ENCODE data around the gene PGF.

The PGF gene

DNA sequence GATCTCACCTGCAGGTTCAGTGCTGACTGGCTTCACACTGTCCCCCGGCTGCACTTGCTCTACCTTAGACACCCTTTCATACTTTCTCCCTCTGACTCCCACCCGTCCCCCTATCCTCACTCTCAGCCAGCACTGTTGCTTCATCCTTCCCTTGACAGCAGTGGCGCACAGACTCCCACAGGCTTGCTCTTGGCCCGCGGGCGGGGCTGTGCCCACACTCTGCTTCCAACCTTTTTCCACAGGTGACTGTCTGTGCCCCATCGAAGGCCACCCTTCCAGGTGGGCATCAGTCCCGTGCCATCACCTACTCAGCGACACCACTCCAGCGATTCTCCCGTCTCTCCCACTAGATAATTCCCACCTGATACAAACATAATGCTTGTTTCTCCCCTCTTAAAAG is 31.3 kb downstream of the PGF start:
- TF ChIP-seq, protein P1, sequence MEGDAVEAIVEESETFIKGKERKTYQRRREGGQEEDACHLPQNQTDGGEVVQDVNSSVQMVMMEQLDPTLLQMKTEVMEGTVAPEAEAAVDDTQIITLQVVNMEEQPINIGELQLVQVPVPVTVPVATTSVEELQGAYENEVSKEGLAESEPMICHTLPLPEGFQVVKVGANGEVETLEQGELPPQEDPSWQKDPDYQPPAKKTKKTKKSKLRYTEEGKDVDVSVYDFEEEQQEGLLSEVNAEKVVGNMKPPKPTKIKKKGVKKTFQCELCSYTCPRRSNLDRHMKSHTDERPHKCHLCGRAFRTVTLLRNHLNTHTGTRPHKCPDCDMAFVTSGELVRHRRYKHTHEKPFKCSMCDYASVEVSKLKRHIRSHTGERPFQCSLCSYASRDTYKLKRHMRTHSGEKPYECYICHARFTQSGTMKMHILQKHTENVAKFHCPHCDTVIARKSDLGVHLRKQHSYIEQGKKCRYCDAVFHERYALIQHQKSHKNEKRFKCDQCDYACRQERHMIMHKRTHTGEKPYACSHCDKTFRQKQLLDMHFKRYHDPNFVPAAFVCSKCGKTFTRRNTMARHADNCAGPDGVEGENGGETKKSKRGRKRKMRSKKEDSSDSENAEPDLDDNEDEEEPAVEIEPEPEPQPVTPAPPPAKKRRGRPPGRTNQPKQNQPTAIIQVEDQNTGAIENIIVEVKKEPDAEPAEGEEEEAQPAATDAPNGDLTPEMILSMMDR (IDR thresholded peaks at IDR 0.05; ENCODE audit: control insufficient read depth, extremely low read depth, insufficient read depth): no peak
- no peak overlapping the region for H3K4me3 ChIP-seq (ENCODE audit: low read depth, low read length)
- DNase-seq (ENCODE audit: low read depth): no peak

DNA sequence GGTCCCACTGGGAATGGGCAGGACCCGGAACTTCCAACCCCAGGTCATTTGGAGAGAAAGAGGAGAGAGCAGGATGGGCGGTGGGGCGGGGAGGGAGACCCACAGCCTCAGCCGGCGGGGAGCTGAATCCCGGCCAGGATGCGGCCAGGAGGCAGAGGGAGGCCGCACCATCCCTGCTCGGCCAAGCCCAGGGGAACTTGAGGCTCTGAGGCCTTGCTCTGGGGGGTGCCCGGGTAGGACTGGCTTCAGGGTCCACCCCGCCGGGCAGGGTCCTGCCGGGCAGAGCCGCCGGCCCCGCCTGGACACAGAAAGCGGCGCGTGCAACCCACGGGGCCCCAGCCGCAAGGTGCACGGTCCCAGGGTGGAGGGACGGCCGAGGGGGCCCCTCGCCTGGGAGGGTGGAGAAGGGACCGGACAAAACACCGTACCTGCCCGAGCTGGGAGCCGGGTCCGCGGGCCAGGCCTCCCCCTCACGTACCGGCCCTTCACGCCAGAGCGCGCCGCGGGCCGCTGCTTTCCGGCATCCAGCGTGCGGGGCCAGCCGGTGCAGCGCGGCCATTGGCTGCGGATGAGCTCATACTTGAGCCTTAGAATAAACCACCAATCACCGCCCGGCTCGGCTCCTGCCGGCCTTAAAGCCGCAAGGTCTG is 32.5 kb downstream of the PGF start, which contains the start of gene RPS6KL1:
TSS of gene RPS6KL1 (minus strand) at position 509 of the 650 bp plus-strand sequence. CDS start 1,719 bp downstream, outside the sequence.
- TF ChIP-seq, protein P1 (IDR thresholded peaks at IDR 0.05; ENCODE audit: control insufficient read depth, extremely low read depth, insufficient read depth): no peak
- peak; percentile 52 for DNase-seq (ENCODE audit: low read depth)
- peak within 1 kb of the TSS; percentile 93 for H3K4me3 ChIP-seq (ENCODE audit: low read depth, low read length)

DNA sequence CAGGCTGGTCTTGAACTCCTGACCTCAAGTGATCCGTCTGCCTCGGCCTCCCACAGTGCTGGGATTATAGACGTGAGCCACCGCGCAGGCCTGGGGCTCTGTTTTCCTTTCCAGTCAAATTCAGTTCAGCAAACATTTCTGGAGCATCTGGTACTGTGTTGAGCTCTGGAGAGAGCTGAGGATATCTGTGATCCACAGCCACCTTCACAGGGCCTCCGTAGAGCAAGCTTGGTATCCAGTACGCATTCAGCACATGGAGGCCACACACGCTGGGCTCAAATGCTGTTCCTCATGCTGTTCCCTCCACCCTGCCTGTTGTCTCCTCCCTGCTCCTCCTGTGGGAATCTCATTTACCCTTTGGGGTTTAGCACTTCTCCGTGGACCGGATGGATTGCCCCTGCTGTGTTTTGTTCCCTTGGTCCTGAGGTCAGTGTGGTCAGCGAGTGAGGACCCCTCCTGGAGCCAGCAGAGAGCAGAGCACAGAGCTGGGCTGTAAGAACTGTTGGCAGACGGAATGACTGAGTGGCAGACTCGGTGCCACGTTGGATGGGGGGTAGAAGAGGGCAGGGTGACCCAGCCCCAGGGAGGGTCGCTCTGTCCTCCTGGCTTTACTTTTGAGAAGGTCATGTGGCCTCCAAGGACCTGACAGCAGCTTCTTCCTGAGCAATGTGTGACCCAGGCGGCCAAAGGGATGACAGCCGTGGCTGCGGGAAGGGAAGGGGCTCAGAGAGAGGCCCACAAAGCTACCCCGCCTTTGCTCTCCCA is 33.2 kb downstream of the PGF start:
- DNase-seq (ENCODE audit: low read depth): no peak
- peak overlapping the region; percentile 93 for H3K4me3 ChIP-seq (ENCODE audit: low read depth, low read length)
- TF ChIP-seq, protein P1 (IDR thresholded peaks at IDR 0.05; ENCODE audit: control insufficient read depth, extremely low read depth, insufficient read depth): no peak

DNA sequence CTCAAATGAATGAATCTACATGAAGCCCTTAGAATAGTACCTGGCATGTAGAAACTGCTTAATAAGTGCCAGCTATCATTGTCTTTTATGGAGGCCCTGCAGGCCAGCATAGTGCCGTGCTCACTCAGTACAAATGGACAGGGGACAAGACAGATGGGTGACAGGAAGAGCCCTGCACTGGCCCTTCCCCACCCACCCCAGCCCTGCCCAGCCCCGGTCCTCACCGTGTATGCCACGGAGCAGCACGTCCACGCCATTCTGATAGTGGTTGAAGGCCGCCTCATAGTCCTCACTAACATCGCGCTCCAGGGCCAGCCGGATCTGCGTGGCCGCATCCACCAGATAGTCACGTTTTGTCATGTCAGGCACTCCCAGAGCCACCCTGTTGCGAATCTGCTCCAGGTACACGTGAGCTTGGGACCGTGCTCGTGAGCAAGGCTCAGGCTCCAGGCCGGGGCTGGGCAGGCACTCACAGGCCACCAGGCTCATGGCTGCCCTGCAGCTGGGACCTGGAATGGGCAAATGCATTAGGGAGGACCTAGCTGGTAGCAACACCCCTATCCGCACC is 34.3 kb downstream of the PGF start:
- H3K4me3 ChIP-seq (ENCODE audit: low read depth, low read length): no peak overlapping the region
- TF ChIP-seq, protein P1 (IDR thresholded peaks at IDR 0.05; ENCODE audit: control insufficient read depth, extremely low read depth, insufficient read depth): no peak
- no peak for DNase-seq (ENCODE audit: low read depth)

DNA sequence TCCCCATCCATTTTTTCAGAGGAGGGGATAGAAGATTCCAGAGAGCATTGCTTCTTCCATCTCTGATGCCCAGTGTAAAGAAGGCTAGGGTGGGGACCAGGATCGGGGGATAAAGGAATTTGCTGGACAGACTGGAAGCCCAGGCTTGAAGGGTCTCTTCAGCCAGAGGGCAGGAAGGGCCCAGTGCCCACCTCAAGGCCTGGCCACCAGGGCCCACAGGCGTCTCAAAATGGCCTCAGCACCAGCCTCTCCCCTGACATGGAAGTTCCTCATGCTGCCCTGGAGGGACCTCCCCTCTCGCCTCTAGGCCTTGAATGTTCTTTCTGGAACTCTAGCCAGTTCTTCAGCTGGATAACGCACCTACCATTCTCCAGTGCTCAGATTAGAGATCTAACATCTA is 35.1 kb downstream of the PGF start:
- DNase-seq (ENCODE audit: low read depth): no peak
- TF ChIP-seq, protein P1 (IDR thresholded peaks at IDR 0.05; ENCODE audit: control insufficient read depth, extremely low read depth, insufficient read depth): no peak
- no peak overlapping the region for H3K4me3 ChIP-seq (ENCODE audit: low read depth, low read length)

DNA sequence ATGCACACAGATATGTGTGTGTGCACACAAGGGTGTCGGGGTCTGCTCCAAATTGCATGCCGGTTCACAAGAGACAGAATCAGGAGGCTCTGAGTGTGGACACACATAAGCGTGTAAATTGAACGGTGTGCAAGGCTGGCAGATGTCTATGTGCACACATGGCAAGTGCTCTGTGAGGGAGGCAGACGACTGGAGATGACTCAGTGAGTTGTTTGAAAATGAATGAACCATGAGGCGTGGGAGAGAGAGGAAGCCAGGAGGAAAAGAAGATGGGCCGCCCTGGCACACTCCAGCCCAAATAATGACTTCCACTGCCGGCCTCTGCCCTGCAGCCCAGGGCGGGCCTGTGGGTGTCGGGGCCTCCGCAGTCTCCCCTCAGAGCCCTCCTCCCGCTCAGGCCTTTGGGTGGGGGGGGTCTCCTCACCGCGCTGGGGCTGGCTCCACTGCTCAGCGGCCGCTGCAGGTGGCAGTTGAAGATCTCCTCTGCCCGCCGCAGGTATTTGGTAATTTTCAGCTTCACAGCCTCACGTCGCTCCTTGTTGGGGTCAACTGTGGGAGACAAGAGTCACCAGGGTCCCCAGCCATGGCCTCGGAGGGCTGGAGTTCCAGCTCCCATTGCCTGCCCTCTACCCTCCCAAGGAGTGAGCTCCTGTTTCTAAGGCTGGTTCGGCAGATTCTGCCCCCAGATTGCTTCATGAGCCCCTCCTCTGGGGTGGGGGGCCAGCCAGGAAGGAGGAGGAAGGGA is 35.8 kb downstream of the PGF start:
- no peak overlapping the region for H3K4me3 ChIP-seq (ENCODE audit: low read depth, low read length)
- TF ChIP-seq, protein P1 (IDR thresholded peaks at IDR 0.05; ENCODE audit: control insufficient read depth, extremely low read depth, insufficient read depth): no peak
- no peak for DNase-seq (ENCODE audit: low read depth)
